RWPE1 (cell line): ENCODE results near the gene PITPNC1.
"Not testable (repeated sequence)": the region's sequence is repeated elsewhere in the genome, so short reads cannot be mapped to it uniquely, and the experiment has no call there.

Experiments
- CTCF ChIA-PET: fragments of 350-600 bp; sonication (Branson Sonifier 250); formaldehyde crosslinking; extraction: SDS; loops from one replicate; lab custom pipeline; 2021; lab: Yijun Ruan, JAX
- POLR2A ChIA-PET: fragments of 400-600 bp; formaldehyde crosslinking; extraction: SDS; loops from one replicate; lab custom pipeline; 2020; ENCODE audit warnings: antibody characterized with exemption; ENCODE audit not compliant: low non-redundant PET; lab: Yijun Ruan, JAX
- DNase-seq: peaks from one replicate; pipeline ENCODE4 v3.0.0; 2012; ENCODE audit warnings: low spot score
- H3K27ac ChIP-seq: fragments of 450-650 bp; 2 replicates; pipeline ENCODE4 v1.5.1; 2017
- CTCF ChIP-seq: fragments of 450-650 bp; conservative IDR thresholded peaks from 2 replicates; pipeline ENCODE4 v1.5.1; 2017; ENCODE audit warnings: low read depth, mild to moderate bottlenecking

The PITPNC1 gene

DNA sequence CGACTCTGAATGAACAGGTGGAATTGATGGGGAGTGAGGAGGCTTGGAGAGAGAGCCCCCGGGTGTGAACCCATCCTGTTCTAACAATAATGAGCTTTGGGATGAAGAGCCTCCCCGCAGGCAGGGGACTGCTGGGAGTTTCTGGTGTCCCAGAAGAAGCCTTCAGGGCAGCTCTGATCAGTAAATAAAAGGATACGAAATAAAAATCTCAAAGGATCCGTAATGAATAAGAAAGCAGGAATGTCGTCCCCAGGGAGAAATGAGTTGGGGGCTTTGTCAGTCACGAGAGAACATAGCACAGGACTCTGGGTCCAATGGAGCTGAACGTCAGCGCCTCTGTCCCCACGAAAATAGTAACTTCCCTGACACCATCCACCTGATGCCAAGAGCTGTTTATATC, 113.4 kb downstream of the PITPNC1 start:
- ChIA-PET CTCF (interaction anchor here (0.6 to 1.3 kb wide), 2 partner anchors 15 to 521 kb away, joined by 4 to 6 read pairs; no protein-coding TSS in a partner anchor), POLR2A (no interaction called here)
- no peak overlapping the region for H3K27ac ChIP-seq
- DNase-seq = no peak
- TF ChIP-seq CTCF = no peak

GRCh38 chr17:67491009-67491680, 114.1 kb downstream of the PITPNC1 start:
- POLR2A ChIA-PET = no interaction called here
- H3K27ac ChIP-seq = no peak overlapping the region
- CTCF ChIA-PET = interaction anchor here (1.3 kb wide), 1 partner anchor 16 kb away, joined by 6 read pairs; no protein-coding TSS in a partner anchor
- no peak for TF ChIP-seq CTCF
- DNase-seq = peak; percentile 60

- no peak overlapping the region for H3K27ac ChIP-seq
- CTCF ChIA-PET = interaction anchor here (1.3 kb wide), 1 partner anchor 16 kb away, joined by 6 read pairs; no protein-coding TSS in a partner anchor
- POLR2A ChIA-PET = no interaction called here
- TF ChIP-seq CTCF = no peak
- DNase-seq = no peak
These were observed 114.6 kb downstream of the PITPNC1 start for GRCh38 chr17:67491681-67492024.

- no peak for DNase-seq
- H3K27ac ChIP-seq = no peak overlapping the region
- CTCF ChIA-PET = interaction anchor here (1.2 kb wide), 1 partner anchor 17 kb away, joined by 9 read pairs; no protein-coding TSS in a partner anchor
- POLR2A ChIA-PET = no interaction called here
- no peak for TF ChIP-seq CTCF
These were observed 115.2 kb downstream of the PITPNC1 start for GRCh38 chr17:67492251-67492740.

GRCh38 chr17:67492824-67493517, 115.9 kb downstream of the PITPNC1 start:
- no peak for TF ChIP-seq CTCF
- no peak for DNase-seq
- ChIA-PET POLR2A (no interaction called here), CTCF (interaction anchor here (0.6 to 1.2 kb wide), 2 partner anchors 18 to 126 kb away, joined by 3 to 9 read pairs; no protein-coding TSS in a partner anchor)
- no peak overlapping the region for H3K27ac ChIP-seq

DNA sequence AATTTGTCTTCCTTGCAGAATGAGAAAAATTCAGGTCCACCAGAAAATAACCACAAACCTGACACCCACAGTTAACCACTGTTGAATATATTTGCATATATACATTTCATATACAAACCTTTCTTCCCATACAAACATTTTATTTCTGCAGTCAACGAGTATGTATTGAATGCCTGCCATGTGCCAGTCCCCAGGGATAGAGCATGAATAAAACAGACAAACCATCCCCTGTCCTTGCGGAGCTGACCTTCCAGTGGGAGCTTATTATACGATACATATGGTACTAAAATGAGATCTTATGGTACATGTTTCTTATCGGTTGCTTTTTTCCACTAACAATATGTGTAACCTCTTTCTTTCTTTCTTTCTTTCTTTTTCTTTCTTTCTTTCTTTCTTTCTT, 116.7 kb downstream of the PITPNC1 start:
- ChIA-PET POLR2A (no interaction called here), CTCF (interaction anchor here (0.6 to 1.2 kb wide), 3 partner anchors 18 to 127 kb away, joined by 3 to 9 read pairs (median 3); no protein-coding TSS in a partner anchor)
- no peak for TF ChIP-seq CTCF
- H3K27ac ChIP-seq = no peak overlapping the region
- DNase-seq = no peak

DNA sequence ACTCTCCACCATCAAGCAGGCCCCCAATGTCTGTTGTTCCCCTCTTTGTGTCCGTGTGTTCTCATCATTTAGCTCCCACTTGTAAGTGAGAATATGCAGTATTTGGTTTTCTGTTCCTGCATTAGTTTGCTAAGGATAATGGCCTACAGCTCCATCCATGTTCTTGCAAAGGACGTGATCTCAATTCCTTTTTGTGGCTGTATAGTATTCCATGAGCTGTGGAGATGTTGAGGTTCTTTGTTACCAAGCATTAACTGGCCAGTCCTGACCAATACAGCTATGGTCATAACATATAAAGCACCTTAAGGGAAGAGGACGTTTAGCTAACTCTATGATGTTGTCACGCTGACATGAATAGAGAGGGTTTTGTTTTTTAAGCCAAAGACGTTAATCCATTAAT, 118.5 kb downstream of the PITPNC1 start:
- CTCF ChIA-PET = not testable (repeated sequence)

More for the DNA sequence above, 118.5 kb downstream of the PITPNC1 start:
- POLR2A ChIA-PET, DNase-seq, H3K27ac ChIP-seq: not testable (repeated sequence)
